HG03135 (cell line): ENCODE measurements around the gene CSNK1G2.

Experiments used
- ATAC-seq: cut with Tn5 transposase; IDR thresholded peaks from one replicate; pipeline ENCODE4 v1.9.1; 2021; ENCODE audit warnings: mild to moderate bottlenecking, moderate library complexity; ENCODE audit not compliant: unreplicated experiment

Gene CSNK1G2

GRCh38 chr19:1962674-1963073, 21.7 kb downstream of the CSNK1G2 start:
- ATAC-seq: no peak

- no peak for ATAC-seq
Observed at GRCh38 chr19:1967087-1967608, 26.2 kb downstream of the CSNK1G2 start.

GRCh38 chr19:1968279-1969175, 27.6 kb downstream of the CSNK1G2 start:
- no peak for ATAC-seq

- ATAC-seq: no peak
Observed at GRCh38 chr19:1969176-1970002, 28.4 kb downstream of the CSNK1G2 start.

GRCh38 chr19:1970003-1970805, 29.2 kb downstream of the CSNK1G2 start:
- no peak for ATAC-seq

GRCh38 chr19:1970806-1971502, 30.0 kb downstream of the CSNK1G2 start:
- no peak for ATAC-seq

- ATAC-seq: no peak
Observed at GRCh38 chr19:1974381-1975161, 33.6 kb downstream of the CSNK1G2 start.

GRCh38 chr19:1975162-1975480, 34.1 kb downstream of the CSNK1G2 start:
- no peak for ATAC-seq

GRCh38 chr19:1977120-1977519, 36.1 kb downstream of the CSNK1G2 start:
- ATAC-seq: no peak

GRCh38 chr19:1978346-1978894, 37.4 kb downstream of the CSNK1G2 start:
- no peak for ATAC-seq

GRCh38 chr19:1979017-1979416, 38.0 kb downstream of the CSNK1G2 start:
- no peak for ATAC-seq

GRCh38 chr19:1979642-1980041, 38.7 kb downstream of the CSNK1G2 start:
- no peak for ATAC-seq

- no peak for ATAC-seq
Observed at GRCh38 chr19:1980091-1980808, 39.3 kb downstream of the CSNK1G2 start.

- no peak for ATAC-seq
Observed at GRCh38 chr19:1980809-1981181, 39.8 kb downstream of the CSNK1G2 start.

GRCh38 chr19:1981253-1981652, 40.3 kb downstream of the CSNK1G2 start:
- ATAC-seq: no peak

- ATAC-seq: no peak
Observed at GRCh38 chr19:1984357-1984756, 43.4 kb downstream of the CSNK1G2 start.

- no peak for ATAC-seq
Observed at GRCh38 chr19:1985588-1986356, 44.8 kb downstream of the CSNK1G2 start.
